Naive thymus-derived CD8-positive, alpha-beta T cell (primary cell): ENCODE data around the gene CBLL1. TPM values are rescaled to one million over a fixed set of nuclear protein-coding genes. Genes with fewer than 3 reads are reported as not detected.

Experiments
- ATAC-seq, 2 donors: fragments of 150-1000 bp; cut with Tn5 transposase in 1 of 2; sonication (Bioruptor Pico), chemical (Tn5 transposase) in 1 of 2; 1 replicate in 1 of 2; 2 replicates in 1 of 2; pipeline ENCODE4 v1.10.0; 2021; ENCODE audit warnings: mild to moderate bottlenecking in 2 of 2, moderate library complexity in 2 of 2
- POLR2A ChIA-PET: fragments of 350-600 bp; sonication (Branson Sonifier 250); formaldehyde crosslinking; loops from one replicate; lab custom pipeline; 2021; ENCODE audit warnings: antibody characterized with exemption; lab: Charles Lee
- DNase-seq, 10 donors: peaks; one replicate each; pipeline versions ENCODE4 v3.0.0 to v3.0.0-alpha.2; 2020 to 2022
- H3K27ac Mint-ChIP-seq, 10 donors: one replicate each; pipeline ENCODE4 v1.8.0; 2020 to 2022; ENCODE audit warnings: mild to moderate bottlenecking in 10 of 10, mixed read lengths in 10 of 10, moderate library complexity in 4 of 10, inconsistent platforms in 1 of 10
- H3K27me3 Mint-ChIP-seq, 5 donors: one replicate each; pipeline ENCODE4 v1.8.0; 2021 to 2022; ENCODE audit warnings: mixed read lengths in 5 of 5
- H3K36me3 Mint-ChIP-seq, 3 donors: one replicate each; pipeline ENCODE4 v1.8.0; 2020 to 2022; ENCODE audit warnings: mixed read lengths in 3 of 3, mild to moderate bottlenecking in 2 of 3, inconsistent platforms in 1 of 3
- H3K4me1 Mint-ChIP-seq, 4 donors: one replicate each; pipeline ENCODE4 v1.8.0; 2021 to 2022; ENCODE audit warnings: mixed read lengths in 4 of 4
- H3K4me3 Mint-ChIP-seq, 10 donors: one replicate each; pipeline ENCODE4 v1.8.0; 2020 to 2022; ENCODE audit warnings: mild to moderate bottlenecking in 10 of 10, mixed read lengths in 10 of 10, moderate library complexity in 6 of 10, inconsistent platforms in 1 of 10
- H3K9me3 Mint-ChIP-seq, 9 donors: one replicate each; pipeline ENCODE4 v1.8.0; 2020 to 2022; ENCODE audit warnings: mixed read lengths in 9 of 9, mild to moderate bottlenecking in 3 of 9, inconsistent platforms in 1 of 9, moderate library complexity in 1 of 9
- polyA plus RNA-seq, 3 donors: library from polyadenylated mRNA; unstranded; fragments of 300-500 nt; fragmentation: Illumina TruSeq; gene quantifications; one replicate each; pipeline ENCODE4 v1.2.3, GENCODE V29; 2021
- total RNA-seq, 8 experiments: library from RNA in 2 of 8; stranded (reverse) in 2 of 8; gene quantifications; one replicate each; pipeline ENCODE4 v1.2.3 and lab custom pipeline; 2021 to 2026

CBLL1 gene
- total and polyA plus RNA-seq, 5 experiments from 2014 or later: 44.8 to 59.9 (median 51.8) TPM

DNA sequence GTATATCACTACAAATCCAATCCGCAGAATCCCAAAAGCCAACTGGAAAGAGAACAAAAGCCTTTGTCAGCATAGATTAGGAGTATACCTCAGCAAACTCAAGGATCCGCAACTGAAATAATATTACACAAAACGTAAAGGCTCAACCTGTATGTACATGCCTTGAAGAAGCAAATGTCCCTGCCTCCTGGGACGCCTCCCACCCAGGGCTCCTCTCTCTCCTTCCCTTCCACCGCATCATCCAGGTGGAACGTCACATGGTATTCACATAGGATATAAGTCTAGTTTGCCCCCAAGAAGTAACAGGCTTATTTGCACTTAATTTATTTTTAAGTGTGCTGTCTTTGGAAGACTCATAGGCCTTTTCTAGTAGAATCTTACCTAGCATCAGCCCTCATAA is 45.7 kb downstream of the CBLL1 start:
- H3K27ac Mint-ChIP-seq: no peak overlapping the region
- no peak for DNase-seq
- peaks cover 0 to 12% (median 3%) of the 10 kb centered on the region in 5 donors for H3K27me3 Mint-ChIP-seq
- POLR2A ChIA-PET: no interaction called here
- H3K36me3 Mint-ChIP-seq: no peaks in the 10 kb centered on the region
- no peak overlapping the region for H3K4me3 Mint-ChIP-seq
- no peaks in the 10 kb centered on the region for H3K9me3 Mint-ChIP-seq
- peaks cover 0 to 2% (median 0%) of the 10 kb centered on the region in 4 donors for H3K4me1 Mint-ChIP-seq
- no peak for ATAC-seq

- H3K27me3 Mint-ChIP-seq: peaks cover 0 to 12% (median 4%) of the 10 kb centered on the region in 5 donors
- no peaks in the 10 kb centered on the region for H3K9me3 Mint-ChIP-seq
- H3K4me1 Mint-ChIP-seq: peaks cover 0 to 2% (median 0%) of the 10 kb centered on the region in 4 donors
- POLR2A ChIA-PET: no interaction called here
- no peak for DNase-seq
- H3K4me3 Mint-ChIP-seq: no peak overlapping the region
- H3K36me3 Mint-ChIP-seq: no peaks in the 10 kb centered on the region
- no peak overlapping the region for H3K27ac Mint-ChIP-seq
- no peak for ATAC-seq
These were observed 48.4 kb downstream of the CBLL1 start for GRCh38 chr7:107792364-107792763.

DNA sequence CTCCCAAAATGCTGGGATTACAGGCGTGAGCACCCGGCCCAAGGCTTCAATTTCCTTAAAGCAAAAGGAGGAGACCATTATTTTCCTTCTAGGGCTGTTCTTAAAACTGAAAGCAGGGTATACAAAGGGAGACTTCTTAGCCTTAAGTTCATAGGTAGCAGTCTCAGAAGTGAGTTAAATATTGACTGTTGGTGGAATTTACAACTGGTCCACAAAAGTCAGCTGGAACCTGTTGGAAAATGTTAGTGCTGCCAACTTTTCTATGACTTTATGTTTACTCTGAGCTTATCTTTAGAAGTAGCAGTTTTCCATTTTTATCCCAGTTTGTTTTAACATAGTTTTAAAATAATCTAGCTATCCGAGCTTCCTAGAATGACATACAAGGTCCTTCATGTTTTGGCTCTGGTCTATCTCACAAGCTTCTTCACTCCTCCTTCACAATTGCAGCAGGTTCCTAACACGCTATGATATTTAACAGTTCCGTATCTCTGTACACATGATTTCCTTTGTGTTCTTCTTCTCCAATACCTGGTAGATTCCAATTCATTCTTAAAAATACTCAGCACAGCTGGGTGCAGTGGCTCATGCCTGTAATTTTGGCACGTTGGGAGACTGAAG is 55.8 kb downstream of the CBLL1 start:
- Mint-ChIP-seq H3K36me3 (no peaks in the 10 kb centered on the region), H3K4me3 (no peak overlapping the region), H3K9me3 (no peaks in the 10 kb centered on the region), H3K4me1 (peaks cover 0 to 2% (median 0%) of the 10 kb centered on the region in 4 donors), H3K27ac (no peak overlapping the region), H3K27me3 (peaks cover 0 to 15% (median 8%) of the 10 kb centered on the region in 5 donors)
- POLR2A ChIA-PET: no interaction called here
- ATAC-seq: no peak
- DNase-seq: no peak

DNA sequence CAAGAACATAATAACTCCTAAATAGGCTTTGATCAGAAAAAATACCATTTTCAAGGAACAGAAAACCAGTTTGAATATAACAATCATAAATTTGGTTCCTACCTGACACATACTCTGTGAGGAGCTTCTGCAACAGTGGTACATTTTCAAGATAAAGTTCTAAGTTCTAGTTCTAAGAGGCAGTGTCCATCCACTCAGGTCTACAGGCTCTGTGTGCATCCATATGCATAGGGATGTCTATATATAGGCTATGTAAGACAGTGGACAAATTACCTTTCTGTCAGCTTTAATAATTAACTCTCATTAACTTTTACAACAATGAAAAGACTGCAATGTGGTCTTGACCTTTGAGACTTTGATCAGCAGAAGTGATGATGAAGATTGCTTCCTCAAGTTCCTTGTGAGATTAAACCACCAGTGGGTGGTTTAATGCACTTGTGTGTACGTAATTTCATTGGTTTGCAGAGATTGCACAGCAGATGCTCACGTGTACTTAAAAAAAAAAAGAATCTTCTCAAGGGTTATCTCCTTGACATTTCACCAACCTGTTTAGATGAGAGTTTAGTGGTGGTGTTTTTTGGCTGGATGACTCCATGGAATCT is 59.2 kb downstream of the CBLL1 start, which contains the start of gene SLC26A3:
SLC26A3 (minus strand) TSS at position 215 of the 602 bp plus-strand sequence. CDS start 8,714 bp downstream, outside the sequence.
- ATAC-seq (no peak), DNase-seq (no peak)
- Mint-ChIP-seq H3K36me3 (no peaks in the 10 kb centered on the region), H3K4me3 (no peak within 1 kb of the TSS), H3K27me3 (peaks cover 0 to 10% (median 8%) of the 10 kb centered on the region in 5 donors), H3K9me3 (no peaks in the 10 kb centered on the region), H3K4me1 (peaks cover 0 to 2% (median 0%) of the 10 kb centered on the region in 4 donors), H3K27ac (no peak within 1 kb of the TSS)
- POLR2A ChIA-PET: no interaction called here

DNA sequence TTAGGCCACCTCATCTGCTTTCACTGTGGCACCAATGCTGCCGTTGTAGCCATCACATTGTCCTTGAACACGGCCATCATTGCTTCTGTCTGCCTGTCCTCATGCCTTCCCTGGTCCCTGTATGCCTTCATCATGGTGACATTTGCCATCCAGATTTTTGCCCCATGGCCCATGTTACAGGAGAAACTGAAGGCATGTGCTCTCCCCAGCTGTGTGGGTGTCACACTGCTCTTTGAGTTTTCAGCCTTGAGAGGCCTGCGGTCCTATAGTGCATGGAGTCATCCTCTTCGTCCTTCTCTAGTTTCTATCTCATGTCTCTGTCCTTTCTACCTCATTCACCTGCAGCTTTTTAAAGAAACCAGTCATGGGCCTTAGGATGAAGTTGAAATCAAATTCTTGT is 65.2 kb downstream of the CBLL1 start:
- POLR2A ChIA-PET: no interaction called here
- Mint-ChIP-seq H3K27ac (peak overlapping the region in 1 of 10 donors; percentile 0), H3K9me3 (no peaks in the 10 kb centered on the region), H3K4me1 (peaks cover 0 to 2% (median 0%) of the 10 kb centered on the region in 4 donors), H3K4me3 (no peak overlapping the region), H3K36me3 (no peaks in the 10 kb centered on the region), H3K27me3 (peaks cover 0 to 9% (median 3%) of the 10 kb centered on the region in 5 donors)
- ATAC-seq: no peak
- no peak for DNase-seq

DNA sequence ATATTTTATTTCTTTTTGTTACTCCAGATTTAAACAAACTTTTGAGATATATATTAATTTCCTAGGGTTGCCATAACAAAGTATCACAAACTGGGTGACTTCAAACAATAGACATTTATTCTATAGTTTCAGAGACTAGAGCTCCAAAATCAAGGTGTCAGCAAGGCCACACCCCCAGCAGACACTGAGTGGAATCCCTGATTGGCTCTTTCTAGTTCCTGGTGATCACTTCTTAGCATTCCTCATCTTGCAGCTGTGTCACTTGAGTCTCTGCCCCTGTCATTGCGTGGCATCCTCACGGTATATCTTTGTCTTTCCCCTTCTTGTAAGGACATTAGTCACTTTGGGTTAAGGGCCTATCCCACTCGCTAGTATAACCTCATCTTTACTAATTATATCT is 66.7 kb downstream of the CBLL1 start:
- Mint-ChIP-seq H3K4me3 (no peak overlapping the region), H3K36me3 (no peaks in the 10 kb centered on the region), H3K9me3 (no peaks in the 10 kb centered on the region), H3K27ac (peak overlapping the region in 1 of 10 donors; percentile 9), H3K4me1 (no peaks in the 10 kb centered on the region), H3K27me3 (no peaks in the 10 kb centered on the region)
- ATAC-seq (no peak), DNase-seq (no peak)
- POLR2A ChIA-PET: no interaction called here

Other genes starting within 250 kb of the CBLL1 start
- 10 to 100 TPM; 62.1 to 64.6 TPM for gene COG5, start 180.2 kb upstream of the CBLL1 start, total RNA-seq
- gene COG5, start 180.2 kb upstream of the CBLL1 start, polyA plus RNA-seq: 10 to 100 TPM; 24.3 to 30.9 (median 29.6) TPM
- 10 to 100 TPM; 14.1 to 17.6 TPM for gene DUS4L, start 180.2 kb upstream of the CBLL1 start, total RNA-seq
- 1 to 10 TPM; 5.6 to 9.5 (median 9.0) TPM for gene DUS4L, start 180.2 kb upstream of the CBLL1 start, polyA plus RNA-seq
- gene BCAP29, start 163.9 kb upstream of the CBLL1 start, total RNA-seq: 10 to 100 TPM; 15.6 to 17.6 TPM
- 10 to 100 TPM; 26.1 to 49.3 (median 28.1) TPM for gene BCAP29, start 163.9 kb upstream of the CBLL1 start, polyA plus RNA-seq
- under 1 TPM in 1 of 2 experiments, not detected in 1; 0.08 TPM for gene SLC26A4, start 83.3 kb upstream of the CBLL1 start, total RNA-seq
- gene SLC26A4, start 83.3 kb upstream of the CBLL1 start, polyA plus RNA-seq: under 1 TPM in 1 of 3 donors, not detected in 2; 0.08 TPM
- gene SLC26A3, start 59.1 kb downstream of the CBLL1 start, total RNA-seq: not detected
- not detected for gene SLC26A3, start 59.1 kb downstream of the CBLL1 start, polyA plus RNA-seq
- 10 to 100 TPM; 50.3 to 56.0 TPM for gene DLD, start 147.0 kb downstream of the CBLL1 start, total RNA-seq
- 10 to 100 TPM; 70.1 to 72.1 (median 71.4) TPM for gene DLD, start 147.0 kb downstream of the CBLL1 start, polyA plus RNA-seq